IMR-90 (cell line): ENCODE results near the gene ASPG. TPM values are rescaled to one million over a fixed set of nuclear protein-coding genes. Genes with fewer than 3 reads are reported as not detected.

ENCODE experiments used
- ATAC-seq: fragments of 200-7000 bp; cut with Tn5 transposase; 2 replicates; pipeline ENCODE4 v1.9.1; 2020; ENCODE audit warnings: low read depth, mild to moderate bottlenecking, moderate library complexity
- BruUV-seq: library from RNA; stranded (reverse); fragments of 400-500 nt; replicated peaks from 2 replicates; lab custom pipeline; 2021; lab: Mats Ljungman, UMichigan
- CTCF ChIA-PET: fragments of 300-600 bp; formaldehyde crosslinking; extraction: SDS; loops from one replicate; lab custom pipeline; 2021; ENCODE audit warnings: antibody characterized with exemption; lab: Yijun Ruan, JAX
- POLR2A ChIA-PET: fragments of 300-600 bp; sonication (Branson Sonifier 250); formaldehyde crosslinking; loops from one replicate; lab custom pipeline; 2022; ENCODE audit warnings: antibody characterized with exemption; ENCODE audit not compliant: unreplicated experiment; lab: Charles Lee
- DNase-seq: peaks from one replicate; pipeline ENCODE4 v3.0.0; 2013
- H2AFZ ChIP-seq: replicated peaks from 2 replicates; pipeline ENCODE3; 2013; ENCODE audit warnings: low read length, mild to moderate bottlenecking; ENCODE audit not compliant: poor library complexity
- H2AK5ac ChIP-seq: 2 replicates; pipeline ENCODE4 v1.6.1; 2013; ENCODE audit warnings: low read depth, low read length, inconsistent platforms
- H2AK9ac ChIP-seq: replicated peaks from 2 replicates; pipeline ENCODE3; 2013; ENCODE audit warnings: mild to moderate bottlenecking, low read depth, low read length, moderate library complexity; ENCODE audit not compliant: poor library complexity
- H2BK120ac ChIP-seq: 2 replicates; pipeline ENCODE4 v1.6.1; 2013; ENCODE audit warnings: low read depth, low read length, inconsistent platforms
- H2BK15ac ChIP-seq: 3 replicates; pipeline ENCODE4 v1.6.1; 2013; ENCODE audit warnings: low read depth, low read length, inconsistent platforms
- H2BK20ac ChIP-seq: 2 replicates; pipeline ENCODE4 v1.6.1; 2013; ENCODE audit warnings: low read depth, mild to moderate bottlenecking, inconsistent platforms, low read length, moderate library complexity
- H2BK5ac ChIP-seq: 2 replicates; pipeline ENCODE4 v1.6.1; 2013; ENCODE audit warnings: mild to moderate bottlenecking, low read depth, low read length, inconsistent platforms; ENCODE audit not compliant: poor library complexity, severe bottlenecking
- H3K14ac ChIP-seq: replicated peaks from 2 replicates; pipeline ENCODE4 v1.6.1; 2013; ENCODE audit warnings: low read depth, low read length, inconsistent platforms
- H3K18ac ChIP-seq: 2 replicates; pipeline ENCODE4 v1.6.1; 2013; ENCODE audit warnings: low read depth, low read length, control low read depth
- H3K23ac ChIP-seq: 2 replicates; pipeline ENCODE4 v1.6.1; 2013; ENCODE audit warnings: low read depth, low read length, inconsistent platforms
- H3K27ac ChIP-seq: 2 replicates; pipeline ENCODE4 v1.5.1; 2013; ENCODE audit warnings: mild to moderate bottlenecking, control low read depth, low read length; ENCODE audit not compliant: insufficient read depth
- H3K27me3 ChIP-seq: 2 replicates; pipeline ENCODE4 v1.6.1; 2013; ENCODE audit warnings: low read length; ENCODE audit not compliant: control insufficient read depth, insufficient read depth
- H3K36me3 ChIP-seq: 2 replicates; pipeline ENCODE4 v1.6.1; 2013; ENCODE audit warnings: low read length, mixed read lengths; ENCODE audit not compliant: control insufficient read depth, insufficient read depth
- H3K4ac ChIP-seq: 2 replicates; pipeline ENCODE4 v1.6.1; 2013; ENCODE audit warnings: low read depth, low read length, inconsistent platforms
- H3K4me1 ChIP-seq: 2 replicates; pipeline ENCODE4 v1.6.1; 2013; ENCODE audit warnings: low read length, mixed read lengths; ENCODE audit not compliant: control insufficient read depth, insufficient read depth
- H3K4me2 ChIP-seq: 2 replicates; pipeline ENCODE4 v1.6.1; 2013; ENCODE audit warnings: low read depth, mild to moderate bottlenecking, control low read depth, low read length, moderate library complexity
- H3K4me3 ChIP-seq: 2 replicates; pipeline ENCODE4 v1.5.1; 2013; ENCODE audit warnings: low read depth, mild to moderate bottlenecking, control low read depth, low read length, moderate library complexity; ENCODE audit not compliant: insufficient read depth
- H3K56ac ChIP-seq: 2 replicates; pipeline ENCODE4 v1.6.1; 2013; ENCODE audit warnings: low read length, inconsistent platforms; ENCODE audit not compliant: insufficient read depth; ENCODE audit errors: extremely low read depth
- H3K79me1 ChIP-seq, 2 experiments: 2 replicates each; pipeline ENCODE4 v1.6.1; 2013; ENCODE audit warnings: low read length in 2 of 2, inconsistent platforms in 1 of 2, low read depth in 1 of 2
- H3K9ac ChIP-seq: 2 replicates; pipeline ENCODE4 v1.6.1; 2013; ENCODE audit warnings: low read depth, low read length, control low read depth
- H3K9me1 ChIP-seq: 2 replicates; pipeline ENCODE4 v1.6.1; 2013; ENCODE audit warnings: low read length, inconsistent platforms; ENCODE audit not compliant: insufficient read depth
- H3K9me3 ChIP-seq: 2 replicates; pipeline ENCODE4 v1.6.1; 2013; ENCODE audit warnings: low read length; ENCODE audit not compliant: control insufficient read depth, insufficient read depth
- H4K20me1 ChIP-seq: 2 replicates; pipeline ENCODE4 v1.6.1; 2013; ENCODE audit warnings: low read length, inconsistent platforms; ENCODE audit not compliant: insufficient read depth
- H4K5ac ChIP-seq: 2 replicates; pipeline ENCODE4 v1.6.1; 2013; ENCODE audit warnings: mild to moderate bottlenecking, low read depth, low read length, control low read depth
- H4K8ac ChIP-seq, 2 experiments: 2 replicates each; pipeline ENCODE4 v1.6.1; 2013; ENCODE audit warnings: low read depth in 2 of 2, low read length in 2 of 2, control low read depth in 1 of 2, inconsistent platforms in 1 of 2
- H4K91ac ChIP-seq: 2 replicates; pipeline ENCODE4 v1.6.1; 2013; ENCODE audit warnings: low read depth, low read length, inconsistent platforms; ENCODE audit not compliant: insufficient read depth
- FOS ChIP-seq: fragments of 150-350 bp; IDR thresholded peaks from 2 replicates; pipeline ENCODE4 v1.6.1; 2016; ENCODE audit warnings: low read depth, low read length
- NFE2L2 ChIP-seq: fragments of 150-350 bp; IDR thresholded peaks from 2 replicates; pipeline ENCODE4 v1.6.1; 2016; ENCODE audit warnings: low read depth, mild to moderate bottlenecking, low read length
- RCOR1 ChIP-seq: IDR thresholded peaks from 2 replicates; pipeline ENCODE4 v1.6.1; 2012; ENCODE audit warnings: mild to moderate bottlenecking, low read length, improper control_type of control experiment; ENCODE audit not compliant: insufficient replicate concordance
- WGBS, 2 experiments: methylation state at CpG; one replicate each; pipeline versions ENCODE4 v1.1.5 to v1.1.7; 2013; ENCODE audit warnings: missing lambda C conversion rate in 2 of 2; ENCODE audit not compliant: insufficient read length in 1 of 2; ENCODE audit errors: extremely low coverage in 2 of 2; 5-methylcytosine and 5-hydroxymethylcytosine counted together
- dilution Hi-C: fragments of 300-500 bp; cut with HindIII; formaldehyde crosslinking; loops from one replicate; pipeline ENCODE4 v1.14.3; 2018; ENCODE audit warnings: low sequenced_read_pairs; ENCODE audit not compliant: unreplicated experiment
- in situ Hi-C: fragments of 300-500 bp; cut with MboI; formaldehyde crosslinking; loops from 3 replicates; pipeline ENCODE4 v1.14.3; 2019; ENCODE audit warnings: low sequenced_read_pairs, inconsistent platforms, mixed read lengths
- intact Hi-C: fragments of 100-400 bp; cut with micrococcal nuclease; formaldehyde crosslinking; loops from 2 replicates; pipeline ENCODE4 v1.10.0; 2022
- polyA plus RNA-seq, 3 experiments: library from polyadenylated mRNA; depleted of rRNA; stranded (reverse); fragments of >200 nt; gene quantifications; 2 replicates each; pipeline ENCODE4 v1.2.3, GENCODE V29; 2012; ENCODE audit warnings: low replicate concordance in 1 of 3
- total RNA-seq: library from RNA; depleted of rRNA; stranded (reverse); fragments of >200 nt; gene quantifications from 2 replicates; pipeline ENCODE4 v1.2.3, GENCODE V29; 2012
- TF ChIP-seq, protein P1 (sequence below): fragments of 150-350 bp; IDR thresholded peaks from 2 replicates; pipeline ENCODE4 v1.6.1; 2016; ENCODE audit warnings: low read depth, mild to moderate bottlenecking, low read length, moderate library complexity, borderline replicate concordance

Gene ASPG
- total and polyA plus RNA-seq, 2 of the 4 experiments (the other 2 are of a cell fraction) = not detected

GRCh38 chr14:104110491-104111209 lies 25.1 kb downstream of the ASPG start:
- no peak overlapping the region for H2BK20ac ChIP-seq
- H4K91ac ChIP-seq = no peak overlapping the region
- H2BK120ac ChIP-seq = no peak overlapping the region
- no TSS peak for BruUV-seq
- H2AFZ ChIP-seq = no peak overlapping the region
- H2BK15ac ChIP-seq = no peak overlapping the region
- no peak overlapping the region for H3K9ac ChIP-seq
- no peaks in the 10 kb centered on the region; the same call in 1 of the 2 replicates for H3K27me3 ChIP-seq
- H3K9me1 ChIP-seq = no peaks in the 10 kb centered on the region
- H4K5ac ChIP-seq = no peak overlapping the region
- ChIA-PET POLR2A (no interaction called here), CTCF (no interaction called here)
- intact Hi-C loops (no loop called here), dilution Hi-C loops (no loop called here), in situ Hi-C loops (no loop called here)
- H3K4me3 ChIP-seq = no peak overlapping the region
- H3K9me3 ChIP-seq = no peaks in the 10 kb centered on the region
- no peak overlapping the region for H2AK9ac ChIP-seq
- H3K4me2 ChIP-seq = no peak overlapping the region
- H3K36me3 ChIP-seq = no peaks in the 10 kb centered on the region
- no peak overlapping the region for H2BK5ac ChIP-seq
- DNase-seq (no peak), ATAC-seq (no peak)
- TF ChIP-seq NFE2L2 (no peak), FOS (no peak), RCOR1 (no peak)
- TF ChIP-seq, protein P1, sequence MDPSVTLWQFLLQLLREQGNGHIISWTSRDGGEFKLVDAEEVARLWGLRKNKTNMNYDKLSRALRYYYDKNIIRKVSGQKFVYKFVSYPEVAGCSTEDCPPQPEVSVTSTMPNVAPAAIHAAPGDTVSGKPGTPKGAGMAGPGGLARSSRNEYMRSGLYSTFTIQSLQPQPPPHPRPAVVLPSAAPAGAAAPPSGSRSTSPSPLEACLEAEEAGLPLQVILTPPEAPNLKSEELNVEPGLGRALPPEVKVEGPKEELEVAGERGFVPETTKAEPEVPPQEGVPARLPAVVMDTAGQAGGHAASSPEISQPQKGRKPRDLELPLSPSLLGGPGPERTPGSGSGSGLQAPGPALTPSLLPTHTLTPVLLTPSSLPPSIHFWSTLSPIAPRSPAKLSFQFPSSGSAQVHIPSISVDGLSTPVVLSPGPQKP = no peak
- no peak overlapping the region for H3K27ac ChIP-seq
- no peak overlapping the region for H2AK5ac ChIP-seq
- H3K18ac ChIP-seq = no peak overlapping the region
- H3K14ac ChIP-seq = no peak overlapping the region
- no peaks in the 10 kb centered on the region for H4K20me1 ChIP-seq
- 75% methylated on average over 7 of the region's 18 CpGs; no CpG with 5 or more reads in 1 of the 2 experiments for WGBS, 2 experiments
- no peaks in the 10 kb centered on the region for H3K79me1 ChIP-seq
- no peak overlapping the region for H3K4ac ChIP-seq
- no peak overlapping the region for H3K23ac ChIP-seq
- no peak overlapping the region for H4K8ac ChIP-seq
- H3K56ac ChIP-seq = no peak overlapping the region
- no peaks in the 10 kb centered on the region for H3K4me1 ChIP-seq
